Lower leg skin (tissue), 3 donors: ENCODE results near the gene PDCD11.

ENCODE experiments used
- POLR2A ChIP-seq, 2 donors: fragments of 450-650 bp; IDR thresholded peaks; one replicate each; pipeline ENCODE4 v1.6.1; 2016 to 2017; ENCODE audit warnings: antibody characterized with exemption in 2 of 2, mild to moderate bottlenecking in 1 of 2, moderate library complexity in 1 of 2
- TF ChIP-seq, protein P1 (sequence below), 3 donors: fragments of 450-650 bp; IDR thresholded peaks; one replicate each; pipeline ENCODE4 v1.5.1; 2016; ENCODE audit warnings: antibody characterized with exemption in 3 of 3, mild to moderate bottlenecking in 3 of 3, moderate library complexity in 2 of 3

DNA sequence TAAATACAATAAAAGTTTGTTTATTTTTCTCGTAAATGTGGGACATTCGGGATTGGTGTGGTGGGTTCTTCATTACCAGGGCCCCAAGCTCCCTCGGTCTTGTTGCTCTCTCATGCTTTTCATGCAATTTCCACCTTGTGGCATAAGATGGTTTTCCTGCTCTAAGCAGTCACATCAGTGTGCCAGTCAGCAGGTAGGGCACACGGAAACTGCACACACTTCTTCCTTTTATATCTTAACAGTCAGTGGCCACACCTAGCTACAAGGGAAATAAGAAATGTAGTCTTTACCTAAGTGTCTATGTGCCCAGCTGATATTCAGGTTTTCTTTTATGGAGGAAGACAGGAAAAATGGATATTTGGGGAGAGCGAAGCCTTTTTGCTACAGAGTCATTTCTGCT is 22.2 kb upstream of the PDCD11 start:
- TF ChIP-seq POLR2A (IDR thresholded peaks at IDR 0.05): no peak
- TF ChIP-seq, protein P1, sequence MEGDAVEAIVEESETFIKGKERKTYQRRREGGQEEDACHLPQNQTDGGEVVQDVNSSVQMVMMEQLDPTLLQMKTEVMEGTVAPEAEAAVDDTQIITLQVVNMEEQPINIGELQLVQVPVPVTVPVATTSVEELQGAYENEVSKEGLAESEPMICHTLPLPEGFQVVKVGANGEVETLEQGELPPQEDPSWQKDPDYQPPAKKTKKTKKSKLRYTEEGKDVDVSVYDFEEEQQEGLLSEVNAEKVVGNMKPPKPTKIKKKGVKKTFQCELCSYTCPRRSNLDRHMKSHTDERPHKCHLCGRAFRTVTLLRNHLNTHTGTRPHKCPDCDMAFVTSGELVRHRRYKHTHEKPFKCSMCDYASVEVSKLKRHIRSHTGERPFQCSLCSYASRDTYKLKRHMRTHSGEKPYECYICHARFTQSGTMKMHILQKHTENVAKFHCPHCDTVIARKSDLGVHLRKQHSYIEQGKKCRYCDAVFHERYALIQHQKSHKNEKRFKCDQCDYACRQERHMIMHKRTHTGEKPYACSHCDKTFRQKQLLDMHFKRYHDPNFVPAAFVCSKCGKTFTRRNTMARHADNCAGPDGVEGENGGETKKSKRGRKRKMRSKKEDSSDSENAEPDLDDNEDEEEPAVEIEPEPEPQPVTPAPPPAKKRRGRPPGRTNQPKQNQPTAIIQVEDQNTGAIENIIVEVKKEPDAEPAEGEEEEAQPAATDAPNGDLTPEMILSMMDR (IDR thresholded peaks at IDR 0.05): no peak
